Activated CD8-positive, alpha-beta memory T cell treated with anti-CD3 and anti-CD28 coated beads for 36 hours (primary cell): ENCODE measurements around the gene RHOT2. TPM values are rescaled to one million over a fixed set of nuclear protein-coding genes. Genes with fewer than 3 reads are reported as not detected.

Experiments used
- CTCF ChIA-PET: fragments of 350-600 bp; sonication (Branson Sonifier 250); formaldehyde crosslinking; loops from one replicate; lab custom pipeline; 2021; ENCODE audit warnings: antibody characterized with exemption; lab: Charles Lee
- POLR2A ChIA-PET: fragments of 350-600 bp; sonication (Branson Sonifier 250); formaldehyde crosslinking; loops from one replicate; lab custom pipeline; 2021; ENCODE audit warnings: antibody characterized with exemption; lab: Charles Lee
- total RNA-seq, 2 experiments: library from RNA; stranded (reverse); gene quantifications; one replicate each; pipeline ENCODE4 v1.2.3, GENCODE V29; 2021

The RHOT2 gene
- total RNA-seq, 2 experiments from 2014 or later, result 136 to 147 TPM

- ChIA-PET CTCF (interaction anchor here (1.0 kb wide), 1 partner anchor 51 kb away, joined by 3 read pairs; no protein-coding TSS in a partner anchor), POLR2A (no interaction called here)
These were observed 37.0 kb upstream of the RHOT2 start, which contains the start of gene WFIKKN1 for GRCh38 chr16:630815-631405. Gene WFIKKN1, plus strand, starts transcription at chr16:630985. Its CDS starts 269 bp downstream, at chr16:631254.

GRCh38 chr16:631808-632358 is 36.0 kb upstream of the RHOT2 start:
- ChIA-PET POLR2A (no interaction called here), CTCF (interaction anchor here (0.6 kb wide), 1 partner anchor 1836 kb away, joined by 4 read pairs; no protein-coding TSS in a partner anchor)

GRCh38 chr16:632486-633335 is 35.2 kb upstream of the RHOT2 start:
- CTCF ChIA-PET, result interaction anchor here (0.6 kb wide), 1 partner anchor 1836 kb away, joined by 4 read pairs; no protein-coding TSS in a partner anchor
- POLR2A ChIA-PET, result no interaction called here

GRCh38 chr16:633336-634050 is 34.4 kb upstream of the RHOT2 start:
- POLR2A ChIA-PET, result interaction anchor here (1.0 kb wide), 1 partner anchor 95 kb away, joined by 3 read pairs; no protein-coding TSS in a partner anchor

GRCh38 chr16:634051-634670 is 33.8 kb upstream of the RHOT2 start:
- ChIA-PET CTCF (interaction anchor here (0.8 kb wide), 1 partner anchor 53 kb away, joined by 3 read pairs; no protein-coding TSS in a partner anchor), POLR2A (interaction anchor here (1.0 kb wide), 1 partner anchor 94 kb away, joined by 3 read pairs; no protein-coding TSS in a partner anchor)

More at GRCh38 chr16:633336-634050, 34.4 kb upstream of the RHOT2 start:
- CTCF ChIA-PET, result interaction anchor here (0.8 kb wide), 1 partner anchor 52 kb away, joined by 3 read pairs; no protein-coding TSS in a partner anchor

- ChIA-PET POLR2A (no interaction called here), CTCF (no interaction called here)
These were observed 32.9 kb upstream of the RHOT2 start for GRCh38 chr16:634996-635395.

- CTCF ChIA-PET, result interaction anchor here (0.6 to 2.1 kb wide), 3 partner anchors 13 to 89 kb away, joined by 3 to 14 read pairs (median 4); partner anchors contain the start of gene WDR90
- POLR2A ChIA-PET, result interaction anchor here (1.0 to 1.5 kb wide), 2 partner anchors 43 to 45 kb away, joined by 3 to 4 read pairs; partner anchors contain the start of gene STUB1
These were observed 32.2 kb upstream of the RHOT2 start for GRCh38 chr16:635573-636205.

GRCh38 chr16:636206-637080 is 31.5 kb upstream of the RHOT2 start, which contains the start of gene METTL26:
Gene METTL26, minus strand, starts transcription at chr16:636305. Its CDS starts 15 bp downstream, at chr16:636290.
- ChIA-PET POLR2A (interaction anchor here (0.5 to 1.8 kb wide), 10 partner anchors 14 to 583 kb away, joined by 3 to 5 read pairs (median 4); partner anchors contain the start of genes POLR3K, RHBDL1, RHOT2 and SNRNP25), CTCF (interaction anchor here (0.6 to 2.1 kb wide), 4 partner anchors 12 to 45 kb away, joined by 3 to 14 read pairs (median 4); partner anchors contain the start of genes RHOT2 and WDR90)

GRCh38 chr16:637081-638018 is 30.6 kb upstream of the RHOT2 start:
- CTCF ChIA-PET, result interaction anchor here (1.0 to 2.1 kb wide), 3 partner anchors 10 to 31 kb away, joined by 4 to 14 read pairs (median 5); partner anchors contain the start of genes RHOT2 and WDR90

GRCh38 chr16:638034-638543 is 29.8 kb upstream of the RHOT2 start:
- ChIA-PET POLR2A (interaction anchor here (1.8 kb wide), 1 partner anchor 30 kb away, joined by 4 read pairs; the partner anchor contains the start of gene RHOT2), CTCF (interaction anchor here (1.0 kb wide), 1 partner anchor 9 kb away, joined by 4 read pairs; no protein-coding TSS in a partner anchor)

More at GRCh38 chr16:637081-638018, 30.6 kb upstream of the RHOT2 start:
- POLR2A ChIA-PET, result interaction anchor here (0.9 to 1.8 kb wide), 6 partner anchors 13 to 110 kb away, joined by 3 to 5 read pairs (median 4); partner anchors contain the start of genes RHOT2 and WDR90

- CTCF ChIA-PET, result interaction anchor here (1.0 to 1.4 kb wide), 2 partner anchors 9 to 30 kb away, joined by 3 to 4 read pairs; partner anchors contain the start of gene RHOT2
These were observed 29.1 kb upstream of the RHOT2 start for GRCh38 chr16:638836-639235.

GRCh38 chr16:640614-641013 is 27.3 kb upstream of the RHOT2 start:
- POLR2A ChIA-PET, result interaction anchor here (0.7 kb wide), 1 partner anchor 55 kb away, joined by 5 read pairs; no protein-coding TSS in a partner anchor
- CTCF ChIA-PET, result no interaction called here

More at GRCh38 chr16:638836-639235, 29.1 kb upstream of the RHOT2 start:
- POLR2A ChIA-PET, result no interaction called here

- CTCF ChIA-PET, result interaction anchor here (0.8 kb wide), 1 partner anchor 39 kb away, joined by 3 read pairs; no protein-coding TSS in a partner anchor
- POLR2A ChIA-PET, result no interaction called here
These were observed 26.4 kb upstream of the RHOT2 start, which contains the start of gene MCRIP2 for GRCh38 chr16:641326-642188. Gene MCRIP2, plus strand, starts transcription at chr16:641828. Its CDS starts 164 bp downstream, at chr16:641992.
